Mesendoderm (in vitro differentiated cells): Measurements from ENCODE around the gene OR10R2.
A peak's percentile ranks its signal among the peaks of the same experiment; 100 is the strongest.

ENCODE experiments used
- DNase-seq: peaks from one replicate; pipeline ENCODE4 v3.0.0; 2013
- H2AK5ac ChIP-seq: 2 replicates; pipeline ENCODE4 v1.6.1; 2013; ENCODE audit warnings: low read length, inconsistent platforms
- H2BK120ac ChIP-seq: 2 replicates; pipeline ENCODE4 v1.6.1; 2013; ENCODE audit warnings: low read depth, mild to moderate bottlenecking, low read length, moderate library complexity, mixed read lengths
- H2BK15ac ChIP-seq: replicated peaks from 2 replicates; pipeline ENCODE4 v1.6.1; 2013; ENCODE audit warnings: low read depth, mild to moderate bottlenecking, moderate library complexity
- H2BK5ac ChIP-seq: 2 replicates; pipeline ENCODE4 v1.6.1; 2013; ENCODE audit warnings: low read length, inconsistent platforms
- H3K18ac ChIP-seq: 2 replicates; pipeline ENCODE4 v1.6.1; 2013; ENCODE audit warnings: mild to moderate bottlenecking, low read length, mixed read lengths
- H3K23ac ChIP-seq: one replicate; pipeline ENCODE4 v1.6.1; 2013; ENCODE audit warnings: low read length
- H3K27ac ChIP-seq: 2 replicates; pipeline ENCODE4 v1.5.1; 2013; ENCODE audit warnings: low read depth, mild to moderate bottlenecking, inconsistent platforms, low read length, moderate library complexity
- H3K27me3 ChIP-seq: 2 replicates; pipeline ENCODE4 v1.6.1; 2013; ENCODE audit warnings: low read length, control low read depth, mild to moderate bottlenecking, inconsistent platforms; ENCODE audit not compliant: insufficient read depth, poor library complexity
- H3K36me3 ChIP-seq: 2 replicates; pipeline ENCODE4 v1.6.1; 2013; ENCODE audit warnings: low read length, inconsistent platforms; ENCODE audit not compliant: control insufficient read depth, insufficient read depth
- H3K4ac ChIP-seq: one replicate; pipeline ENCODE4 v1.6.1; 2013; ENCODE audit warnings: low read depth, mild to moderate bottlenecking, low read length, moderate library complexity
- H3K4me1 ChIP-seq: 2 replicates; pipeline ENCODE4 v1.6.1; 2013; ENCODE audit warnings: low read depth, low read length, inconsistent platforms; ENCODE audit not compliant: control insufficient read depth
- H3K4me2 ChIP-seq: 2 replicates; pipeline ENCODE4 v1.6.1; 2013; ENCODE audit warnings: low read length
- H3K4me3 ChIP-seq: 2 replicates; pipeline ENCODE4 v1.5.1; 2013; ENCODE audit warnings: mild to moderate bottlenecking, low read length
- H3K56ac ChIP-seq: one replicate; pipeline ENCODE4 v1.6.1; 2013; ENCODE audit warnings: low read length
- H3K79me1 ChIP-seq: 2 replicates; pipeline ENCODE4 v1.6.1; 2013; ENCODE audit warnings: low read length, inconsistent platforms
- H3K79me2 ChIP-seq: 2 replicates; pipeline ENCODE4 v1.6.1; 2013; ENCODE audit warnings: mild to moderate bottlenecking, low read length; ENCODE audit not compliant: control insufficient read depth, insufficient read depth
- H3K9ac ChIP-seq: 2 replicates; pipeline ENCODE4 v1.6.1; 2013; ENCODE audit warnings: low read length, inconsistent platforms
- H4K5ac ChIP-seq: one replicate; pipeline ENCODE4 v1.6.1; 2013; ENCODE audit warnings: low read length
- H4K8ac ChIP-seq: one replicate; pipeline ENCODE4 v1.6.1; 2013; ENCODE audit warnings: low read depth, mild to moderate bottlenecking, control low read depth, low read length, moderate library complexity
- WGBS: extraction: QIAGEN DNeasy Blood & Tissue Kit; methylation state at CpG from one replicate; pipeline ENCODE4 v1.1.7; 2013; ENCODE audit warnings: low lambda C conversion rate, missing lambda C conversion rate; ENCODE audit not compliant: insufficient coverage; ENCODE audit errors: extremely low coverage; 5-methylcytosine and 5-hydroxymethylcytosine counted together

The OR10R2 gene

GRCh38 chr1:158516966-158517365 is 44.9 kb downstream of the OR10R2 start:
- no peak overlapping the region for H3K27ac ChIP-seq
- H2BK5ac ChIP-seq = no peak overlapping the region
- no peak overlapping the region for H3K23ac ChIP-seq
- no peak overlapping the region for H2BK15ac ChIP-seq
- no peaks in the 10 kb centered on the region for H3K79me2 ChIP-seq
- no peaks in the 10 kb centered on the region for H3K36me3 ChIP-seq
- no peak overlapping the region for H4K8ac ChIP-seq
- H4K5ac ChIP-seq = no peak overlapping the region
- no peaks in the 10 kb centered on the region for H3K79me1 ChIP-seq
- no peak overlapping the region for H3K4me3 ChIP-seq
- no peak overlapping the region for H3K4ac ChIP-seq
- H3K4me2 ChIP-seq = no peak overlapping the region
- no peak overlapping the region for H3K9ac ChIP-seq
- no peak overlapping the region for H2AK5ac ChIP-seq
- H2BK120ac ChIP-seq = no peak overlapping the region
- no peak overlapping the region for H3K18ac ChIP-seq
- no peak overlapping the region for H3K56ac ChIP-seq
- H3K27me3 ChIP-seq = no peaks in the 10 kb centered on the region
- no peaks in the 10 kb centered on the region for H3K4me1 ChIP-seq
- DNase-seq = no peak

- H3K79me1 ChIP-seq = no peaks in the 10 kb centered on the region
- WGBS = no CpG with 5 or more reads among the region's 1 CpG
These were observed 48.0 kb downstream of the OR10R2 start for GRCh38 chr1:158520021-158520420.

GRCh38 chr1:158520955-158521665 is 49.1 kb downstream of the OR10R2 start:
- no peaks in the 10 kb centered on the region for H3K4me1 ChIP-seq
- no peaks in the 10 kb centered on the region for H3K79me1 ChIP-seq
- no peaks in the 10 kb centered on the region for H3K36me3 ChIP-seq
- DNase-seq = no peak
- no peak overlapping the region for H3K23ac ChIP-seq
- H2BK120ac ChIP-seq = no peak overlapping the region
- H4K8ac ChIP-seq = no peak overlapping the region
- no peak overlapping the region for H3K4ac ChIP-seq
- no peak overlapping the region for H4K5ac ChIP-seq
- H3K4me3 ChIP-seq = no peak overlapping the region
- H2AK5ac ChIP-seq = no peak overlapping the region
- no peaks in the 10 kb centered on the region for H3K27me3 ChIP-seq
- no peaks in the 10 kb centered on the region for H3K79me2 ChIP-seq
- no peak overlapping the region for H3K9ac ChIP-seq
- WGBS = no CpG with 5 or more reads among the region's 3 CpGs
- no peak overlapping the region for H3K56ac ChIP-seq
- H3K18ac ChIP-seq = no peak overlapping the region
- H3K4me2 ChIP-seq = no peak overlapping the region
- no peak overlapping the region for H2BK5ac ChIP-seq
- no peak overlapping the region for H2BK15ac ChIP-seq
- no peak overlapping the region for H3K27ac ChIP-seq

More at GRCh38 chr1:158520021-158520420, 48.0 kb downstream of the OR10R2 start:
- H3K27me3 ChIP-seq = no peaks in the 10 kb centered on the region
- H4K8ac ChIP-seq = no peak overlapping the region
- H3K23ac ChIP-seq = no peak overlapping the region
- no peak overlapping the region for H3K4ac ChIP-seq
- H3K18ac ChIP-seq = no peak overlapping the region
- H2AK5ac ChIP-seq = no peak overlapping the region
- no peaks in the 10 kb centered on the region for H3K4me1 ChIP-seq
- H2BK15ac ChIP-seq = no peak overlapping the region
- no peaks in the 10 kb centered on the region for H3K36me3 ChIP-seq
- no peak overlapping the region for H3K27ac ChIP-seq
- no peak overlapping the region for H3K9ac ChIP-seq
- peak; percentile 83 for DNase-seq
- H3K4me2 ChIP-seq = no peak overlapping the region
- no peak overlapping the region for H2BK120ac ChIP-seq
- H3K56ac ChIP-seq = no peak overlapping the region
- H3K79me2 ChIP-seq = no peaks in the 10 kb centered on the region
- H2BK5ac ChIP-seq = no peak overlapping the region
- H4K5ac ChIP-seq = no peak overlapping the region
- H3K4me3 ChIP-seq = no peak overlapping the region

GRCh38 chr1:158521666-158522058 is 49.6 kb downstream of the OR10R2 start:
- Histone ChIP-seq H3K18ac (no peak overlapping the region), H3K4me2 (no peak overlapping the region), H4K5ac (no peak overlapping the region), H3K27ac (no peak overlapping the region), H2BK15ac (no peak overlapping the region), H3K56ac (no peak overlapping the region), H3K36me3 (no peaks in the 10 kb centered on the region), H3K4ac (no peak overlapping the region), H3K4me1 (no peaks in the 10 kb centered on the region), H2AK5ac (no peak overlapping the region), H3K79me2 (no peaks in the 10 kb centered on the region), H3K79me1 (no peaks in the 10 kb centered on the region), H3K4me3 (no peak overlapping the region), H3K23ac (no peak overlapping the region), H3K9ac (no peak overlapping the region), H3K27me3 (no peaks in the 10 kb centered on the region), H4K8ac (no peak overlapping the region), H2BK5ac (no peak overlapping the region), H2BK120ac (no peak overlapping the region)
- DNase-seq = peak; percentile 22
- no CpG with 5 or more reads among the region's 2 CpGs for WGBS

GRCh38 chr1:158527190-158527815 is 55.3 kb downstream of the OR10R2 start:
- Histone ChIP-seq H3K23ac (no peak overlapping the region), H3K18ac (no peak overlapping the region), H3K27ac (no peak overlapping the region), H3K56ac (no peak overlapping the region), H3K79me1 (no peaks in the 10 kb centered on the region), H3K79me2 (no peaks in the 10 kb centered on the region), H3K4ac (no peak overlapping the region), H3K4me3 (no peak overlapping the region), H3K4me2 (no peak overlapping the region), H3K27me3 (no peaks in the 10 kb centered on the region), H3K9ac (no peak overlapping the region), H2AK5ac (no peak overlapping the region), H3K4me1 (no peaks in the 10 kb centered on the region), H4K5ac (no peak overlapping the region), H4K8ac (no peak overlapping the region), H2BK120ac (no peak overlapping the region), H2BK5ac (no peak overlapping the region), H3K36me3 (no peaks in the 10 kb centered on the region), H2BK15ac (no peak overlapping the region)
- no CpG with 5 or more reads among the region's 2 CpGs for WGBS
- peak; percentile 64 for DNase-seq
